Activated CD4-positive, alpha-beta memory T cell treated with anti-CD3 and anti-CD28 coated beads, Interleukin-2, amount 10 ng/mL, durations not matched to agents 7 days and 5 days (primary cell): ENCODE results near the gene CFLAR. TPM values are rescaled to one million over a fixed set of nuclear protein-coding genes. Genes with fewer than 3 reads are reported as not detected.

Experiments used
- CTCF ChIA-PET: fragments of 350-600 bp; sonication (Branson Sonifier 250); formaldehyde crosslinking; loops from one replicate; lab custom pipeline; 2021; ENCODE audit warnings: antibody characterized with exemption, inconsistent platforms; lab: Charles Lee
- POLR2A ChIA-PET: fragments of 350-600 bp; sonication (Branson Sonifier 250); formaldehyde crosslinking; loops from one replicate; lab custom pipeline; 2021; ENCODE audit warnings: antibody characterized with exemption; lab: Charles Lee
- DNase-seq: peaks from one replicate; pipeline ENCODE4 v3.0.0-alpha.2; 2020
- H3K27ac Mint-ChIP-seq: one replicate; pipeline ENCODE4 v1.8.0; 2021; ENCODE audit warnings: mild to moderate bottlenecking, mixed read lengths
- H3K27me3 Mint-ChIP-seq: one replicate; pipeline ENCODE4 v1.8.0; 2021; ENCODE audit warnings: mixed read lengths
- H3K36me3 Mint-ChIP-seq: one replicate; pipeline ENCODE4 v1.8.0; 2021; ENCODE audit warnings: low read depth, mixed read lengths
- H3K4me1 Mint-ChIP-seq: one replicate; pipeline ENCODE4 v1.8.0; 2021; ENCODE audit warnings: mixed read lengths
- H3K4me3 Mint-ChIP-seq: one replicate; pipeline ENCODE4 v1.8.0; 2021; ENCODE audit warnings: mild to moderate bottlenecking, mixed read lengths
- H3K9me3 Mint-ChIP-seq: one replicate; pipeline ENCODE4 v1.8.0; 2021; ENCODE audit warnings: mixed read lengths
- total RNA-seq, 2 experiments: library from RNA; stranded (reverse); gene quantifications; one replicate each; pipeline ENCODE4 v1.2.3, GENCODE V29; 2021

Gene CFLAR
- 100 to 1,000 TPM; 192 to 196 TPM for total RNA-seq

DNA sequence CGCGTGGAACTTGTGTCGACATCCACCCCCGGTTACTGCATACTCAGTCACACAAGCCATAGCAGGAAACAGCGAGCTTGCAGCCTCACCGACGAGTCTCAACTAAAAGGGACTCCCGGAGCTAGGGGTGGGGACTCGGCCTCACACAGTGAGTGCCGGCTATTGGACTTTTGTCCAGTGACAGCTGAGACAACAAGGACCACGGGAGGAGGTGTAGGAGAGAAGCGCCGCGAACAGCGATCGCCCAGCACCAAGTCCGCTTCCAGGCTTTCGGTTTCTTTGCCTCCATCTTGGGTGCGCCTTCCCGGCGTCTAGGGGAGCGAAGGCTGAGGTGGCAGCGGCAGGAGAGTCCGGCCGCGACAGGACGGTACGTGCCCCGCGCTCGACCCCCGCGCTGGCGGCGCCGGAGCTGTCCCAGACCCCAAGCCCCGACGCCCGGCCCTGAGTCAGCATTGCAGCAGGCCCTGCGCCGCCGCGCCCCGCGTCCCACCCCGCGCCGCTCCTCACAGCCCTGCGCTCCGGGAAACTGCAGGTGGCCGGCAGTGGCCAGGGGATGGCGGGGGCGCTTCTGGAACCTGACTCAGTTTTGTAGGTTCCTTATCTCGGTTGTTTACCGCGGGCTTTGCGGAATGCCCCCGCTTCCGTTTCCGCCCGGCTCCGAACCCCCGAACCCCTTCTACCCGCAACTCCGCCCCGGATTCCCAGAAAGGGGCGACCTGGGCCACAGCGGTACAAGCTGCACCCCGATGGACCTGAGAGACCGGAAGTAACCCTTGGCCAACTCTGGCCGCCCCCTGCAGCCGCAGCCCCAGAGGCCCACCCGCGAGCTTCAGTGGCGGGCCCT lies at the start of gene CFLAR:
Gene CFLAR, plus strand, starts transcription at position 50 of the 844 bp plus-strand sequence. CDS start 13,702 bp downstream, outside the sequence.
- Mint-ChIP-seq H3K4me3 (peak within 1 kb of the TSS; percentile 96), H3K27ac (peak within 1 kb of the TSS; percentile 98)

DNA sequence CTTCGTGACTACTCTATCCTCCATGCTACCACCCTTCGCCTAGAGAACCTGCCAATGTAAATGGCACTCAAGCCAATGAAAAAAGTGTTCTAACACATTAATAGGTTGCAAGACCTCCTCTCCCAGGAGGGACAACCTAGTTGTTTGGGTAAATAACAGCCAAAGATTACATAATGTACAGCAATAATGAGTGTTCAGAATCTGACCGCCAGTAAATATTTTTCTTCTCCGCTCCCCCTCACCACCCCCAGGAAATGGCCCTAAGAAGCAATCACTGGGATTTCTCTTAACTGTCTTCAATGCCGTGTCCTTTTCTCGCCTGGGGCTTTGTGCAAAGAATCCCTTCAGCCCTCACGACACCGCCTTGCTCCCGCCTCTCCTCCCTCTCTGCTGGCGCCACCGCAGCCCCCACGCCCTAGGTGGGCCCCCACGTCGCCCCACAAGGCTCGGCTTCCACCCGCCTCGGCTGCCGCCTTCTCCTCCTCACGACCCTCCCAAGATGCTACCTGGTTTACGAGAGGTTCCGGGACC lies 45.0 kb upstream of the CFLAR start:
- ChIA-PET CTCF (interaction anchor here (0.8 to 6.5 kb wide), 16 partner anchors 11 to 166 kb away, joined by 3 to 112 read pairs (median 4); partner anchors contain the start of genes CASP10, CFLAR and ORC2), POLR2A (interaction anchor here (0.6 to 6.1 kb wide), 13 partner anchors 47 to 207 kb away, joined by 3 to 105 read pairs (median 4); partner anchors contain the start of genes CASP10, CFLAR, NIF3L1 and ORC2)
- peak overlapping the region; percentile 88 for H3K27ac Mint-ChIP-seq
- H3K4me1 Mint-ChIP-seq: peaks cover 56% of the 10 kb centered on the region
- no peaks in the 10 kb centered on the region for H3K9me3 Mint-ChIP-seq
- H3K4me3 Mint-ChIP-seq: peak overlapping the region; percentile 96
- DNase-seq: no peak
- peaks cover 3% of the 10 kb centered on the region for H3K36me3 Mint-ChIP-seq
- no peaks in the 10 kb centered on the region for H3K27me3 Mint-ChIP-seq

More for the DNA sequence above, at the start of gene CFLAR:
- CTCF ChIA-PET: interaction anchor here (0.9 to 6.3 kb wide), 14 partner anchors 14 to 227 kb away, joined by 3 to 75 read pairs (median 7); partner anchors contain the start of genes CASP10, CASP8, HYCC2 and NDUFB3
- DNase-seq: peak; percentile 92
- POLR2A ChIA-PET: interaction anchor here (0.6 to 7.8 kb wide), 34 partner anchors 9 to 664 kb away, joined by 3 to 105 read pairs (median 5); partner anchors contain the start of genes ALS2, CASP10, CASP8 and CLK1
- H3K36me3 Mint-ChIP-seq: peaks cover 43% of the 10 kb centered on the region
- H3K4me1 Mint-ChIP-seq: peaks cover 38% of the 10 kb centered on the region
- no peaks in the 10 kb centered on the region for H3K27me3 Mint-ChIP-seq
- peaks cover 2% of the 10 kb centered on the region for H3K9me3 Mint-ChIP-seq

DNA sequence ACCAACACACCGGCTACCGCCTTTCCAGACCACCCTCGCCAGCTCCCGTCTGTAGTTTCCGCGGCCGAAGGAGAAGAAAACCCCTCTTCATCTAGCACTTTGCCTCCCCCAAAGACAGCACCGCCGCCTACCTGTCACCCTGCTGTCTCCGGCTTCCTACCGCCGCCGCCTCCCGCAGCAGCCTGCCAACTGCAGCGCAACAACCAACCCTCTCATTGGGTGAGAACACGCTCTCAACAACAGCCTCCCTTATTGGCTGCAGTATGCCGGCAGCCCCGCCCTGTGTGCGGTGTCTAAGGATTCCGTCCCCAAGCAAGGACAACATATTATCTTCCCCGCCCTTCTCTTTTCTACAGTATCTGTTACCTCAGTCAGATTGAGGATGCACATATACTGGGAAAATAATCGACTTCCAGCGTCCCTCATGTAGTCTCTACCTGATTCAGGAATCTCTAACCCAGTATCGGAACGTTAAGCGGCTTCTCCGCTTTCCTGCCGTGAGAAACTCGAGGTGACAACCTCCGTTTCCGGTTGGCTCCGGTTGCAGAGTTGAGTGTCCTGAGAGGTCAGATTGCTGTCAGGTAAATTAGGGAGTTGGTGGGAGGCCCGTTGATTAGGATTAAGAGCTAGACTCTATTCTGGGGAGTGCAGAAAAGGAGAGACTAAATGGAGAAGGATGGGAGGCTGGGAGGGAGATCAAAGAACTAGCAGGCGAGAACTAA lies 44.3 kb upstream of the CFLAR start, which contains the start of the genes HYCC2 and NDUFB3:
Gene HYCC2, minus strand, starts transcription at position 193 of the 722 bp plus-strand sequence. CDS start 47,662 bp downstream, outside the sequence.
Gene NDUFB3, plus strand, starts transcription at position 523 of the 722 bp plus-strand sequence. CDS start 6,882 bp downstream, outside the sequence.
- no peaks in the 10 kb centered on the region for H3K9me3 Mint-ChIP-seq
- CTCF ChIA-PET: interaction anchor here (0.6 to 6.5 kb wide), 11 partner anchors 30 to 167 kb away, joined by 3 to 112 read pairs (median 4); partner anchors contain the start of genes CFLAR and ORC2
- peak; percentile 95 for DNase-seq
- POLR2A ChIA-PET: interaction anchor here (0.6 to 6.1 kb wide), 23 partner anchors 9 to 359 kb away, joined by 3 to 105 read pairs (median 4); partner anchors contain the start of genes CASP10, CFLAR, CLK1 and NIF3L1
- H3K4me3 Mint-ChIP-seq: peak within 1 kb of the TSS; percentile 96
- H3K27me3 Mint-ChIP-seq: no peaks in the 10 kb centered on the region
- H3K27ac Mint-ChIP-seq: peak within 1 kb of the TSS; percentile 88
- H3K36me3 Mint-ChIP-seq: peaks cover 3% of the 10 kb centered on the region
- H3K4me1 Mint-ChIP-seq: peaks cover 57% of the 10 kb centered on the region

DNA sequence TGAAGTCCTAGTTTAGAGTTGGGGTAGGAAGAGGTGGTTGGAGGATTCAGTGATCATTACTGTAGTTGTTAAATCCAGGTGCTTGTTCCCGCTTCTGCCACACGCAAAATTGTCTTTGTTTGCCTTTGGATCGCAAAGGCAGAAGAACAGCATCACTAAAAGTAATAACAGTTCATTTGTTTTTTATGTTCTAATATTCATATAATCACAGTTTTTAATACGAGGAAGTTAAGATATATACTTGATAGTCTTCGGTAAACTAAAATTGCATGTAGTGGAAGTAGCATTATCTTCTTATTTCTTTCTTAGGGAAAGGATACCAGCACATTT lies 43.8 kb upstream of the CFLAR start:
- Mint-ChIP-seq H3K4me1 (peaks cover 53% of the 10 kb centered on the region), H3K36me3 (peaks cover 3% of the 10 kb centered on the region), H3K9me3 (no peaks in the 10 kb centered on the region), H3K4me3 (peak overlapping the region; percentile 96), H3K27ac (peak overlapping the region; percentile 88), H3K27me3 (no peaks in the 10 kb centered on the region)
- POLR2A ChIA-PET: interaction anchor here (0.6 to 6.1 kb wide), 16 partner anchors 8 to 359 kb away, joined by 3 to 105 read pairs (median 4); partner anchors contain the start of genes CFLAR, CLK1 and ORC2
- CTCF ChIA-PET: interaction anchor here (0.6 to 5.4 kb wide), 5 partner anchors 30 to 160 kb away, joined by 3 to 47 read pairs (median 3); partner anchors contain the start of gene CFLAR
- DNase-seq: no peak

DNA sequence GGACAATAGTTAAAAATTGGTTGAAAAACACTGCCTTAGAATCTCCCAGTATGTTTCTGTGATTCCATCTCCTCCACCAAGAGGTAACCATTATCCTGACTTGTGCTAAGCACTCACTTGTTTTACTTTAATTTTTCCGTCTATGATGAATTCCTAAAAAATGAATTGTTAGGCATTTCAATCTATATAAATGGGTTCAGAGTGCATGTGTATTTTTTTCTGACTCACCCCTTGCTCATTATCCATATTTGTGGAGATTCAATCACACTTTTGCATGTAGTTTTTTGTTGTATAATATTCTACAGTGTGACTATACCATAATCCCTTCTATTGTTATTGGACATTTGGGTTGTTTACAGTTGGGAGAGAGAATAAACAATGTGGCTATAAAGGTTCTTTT lies 42.9 kb upstream of the CFLAR start:
- no peaks in the 10 kb centered on the region for H3K9me3 Mint-ChIP-seq
- no peak for DNase-seq
- H3K27me3 Mint-ChIP-seq: no peaks in the 10 kb centered on the region
- peaks cover 50% of the 10 kb centered on the region for H3K4me1 Mint-ChIP-seq
- peaks cover 3% of the 10 kb centered on the region for H3K36me3 Mint-ChIP-seq
- ChIA-PET CTCF (interaction anchor here (0.9 to 5.4 kb wide), 4 partner anchors 43 to 159 kb away, joined by 3 to 47 read pairs (median 4); partner anchors contain the start of gene CFLAR), POLR2A (interaction anchor here (0.9 to 6.1 kb wide), 9 partner anchors 38 to 360 kb away, joined by 3 to 105 read pairs (median 4); partner anchors contain the start of genes CFLAR, CLK1 and ORC2)
- peak overlapping the region; percentile 55 for H3K4me3 Mint-ChIP-seq
- H3K27ac Mint-ChIP-seq: peak overlapping the region; percentile 9

DNA sequence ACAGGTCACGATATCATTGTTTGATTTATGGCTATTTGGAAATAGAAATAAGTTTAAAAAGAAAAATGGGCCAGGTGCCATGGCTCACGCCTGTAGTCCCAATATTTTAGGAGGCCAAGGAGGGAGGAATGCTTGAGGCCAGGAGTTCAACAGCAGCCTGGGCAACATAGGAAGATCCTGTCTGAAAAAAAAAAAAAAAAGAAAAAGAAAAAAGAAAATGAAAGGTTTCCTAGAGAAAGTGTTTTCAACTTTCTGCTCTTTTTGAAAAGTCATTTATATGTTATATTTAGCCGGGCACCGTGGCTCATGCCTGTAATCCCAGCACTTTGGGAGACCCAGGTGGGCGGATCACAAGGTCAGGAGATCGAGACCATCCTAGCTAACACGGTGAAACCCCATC lies 41.0 kb upstream of the CFLAR start:
- no peak for DNase-seq
- Mint-ChIP-seq H3K36me3 (peaks cover 14% of the 10 kb centered on the region), H3K4me1 (peaks cover 36% of the 10 kb centered on the region), H3K9me3 (no peaks in the 10 kb centered on the region), H3K27ac (no peak overlapping the region), H3K27me3 (no peaks in the 10 kb centered on the region), H3K4me3 (no peak overlapping the region)
- ChIA-PET CTCF (interaction anchor here (0.7 to 1.5 kb wide), 3 partner anchors 10 to 172 kb away, joined by 3 to 4 read pairs (median 3); no protein-coding TSS in a partner anchor), POLR2A (interaction anchor here (0.8 to 1.5 kb wide), 3 partner anchors 41 to 211 kb away, joined by 3 to 4 read pairs (median 3); partner anchors contain the start of genes CASP10, CFLAR and CLK1)

DNA sequence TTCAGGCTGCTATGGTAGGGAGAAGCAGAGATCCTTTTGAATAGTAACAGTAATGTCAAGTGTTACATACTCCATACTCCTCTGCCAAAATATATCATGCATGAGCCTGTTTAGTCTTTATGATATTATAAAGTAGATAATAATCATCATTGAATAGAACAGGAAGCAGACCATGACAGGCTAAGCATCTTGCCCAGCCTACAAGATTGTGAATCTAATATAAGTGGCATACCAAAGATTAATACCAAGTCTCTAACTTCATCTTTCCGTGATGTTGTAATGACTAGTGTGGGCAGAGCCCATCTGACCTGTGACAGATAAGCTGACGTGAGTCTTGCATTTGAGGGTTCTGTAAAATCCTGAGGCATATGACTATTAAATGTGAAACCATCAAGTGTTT lies 31.1 kb upstream of the CFLAR start:
- DNase-seq: no peak
- CTCF ChIA-PET: no interaction called here
- POLR2A ChIA-PET: no interaction called here
- Mint-ChIP-seq H3K4me3 (no peak overlapping the region), H3K9me3 (no peaks in the 10 kb centered on the region), H3K36me3 (peaks cover 35% of the 10 kb centered on the region), H3K27ac (no peak overlapping the region), H3K27me3 (no peaks in the 10 kb centered on the region), H3K4me1 (peaks cover 1% of the 10 kb centered on the region)

DNA sequence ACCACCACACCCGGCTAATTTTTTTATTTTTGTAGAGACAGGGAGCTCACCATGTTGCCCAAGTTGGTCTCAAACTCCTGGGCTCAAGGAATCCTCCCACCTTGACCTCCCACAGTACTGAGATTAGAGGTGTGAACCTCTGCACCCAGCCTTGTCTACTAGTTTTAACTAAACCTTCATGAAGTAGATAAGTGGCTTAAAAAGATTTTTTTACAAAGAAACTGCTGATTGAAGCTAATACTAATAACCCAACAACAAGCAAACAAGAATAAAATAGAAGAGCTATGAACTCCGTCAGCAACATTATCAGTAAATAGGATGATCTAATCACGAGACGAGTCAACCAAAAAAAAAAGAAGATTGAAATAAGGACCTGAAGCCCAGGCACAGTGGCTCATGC lies 25.4 kb upstream of the CFLAR start:
- POLR2A ChIA-PET: interaction anchor here (0.9 kb wide), 1 partner anchor 28 kb away, joined by 3 read pairs; no protein-coding TSS in a partner anchor
- H3K36me3 Mint-ChIP-seq: peaks cover 26% of the 10 kb centered on the region
- no peaks in the 10 kb centered on the region for H3K9me3 Mint-ChIP-seq
- H3K27ac Mint-ChIP-seq: no peak overlapping the region
- peaks cover 2% of the 10 kb centered on the region for H3K4me1 Mint-ChIP-seq
- no peaks in the 10 kb centered on the region for H3K27me3 Mint-ChIP-seq
- no peak overlapping the region for H3K4me3 Mint-ChIP-seq
- CTCF ChIA-PET: no interaction called here
- DNase-seq: no peak

DNA sequence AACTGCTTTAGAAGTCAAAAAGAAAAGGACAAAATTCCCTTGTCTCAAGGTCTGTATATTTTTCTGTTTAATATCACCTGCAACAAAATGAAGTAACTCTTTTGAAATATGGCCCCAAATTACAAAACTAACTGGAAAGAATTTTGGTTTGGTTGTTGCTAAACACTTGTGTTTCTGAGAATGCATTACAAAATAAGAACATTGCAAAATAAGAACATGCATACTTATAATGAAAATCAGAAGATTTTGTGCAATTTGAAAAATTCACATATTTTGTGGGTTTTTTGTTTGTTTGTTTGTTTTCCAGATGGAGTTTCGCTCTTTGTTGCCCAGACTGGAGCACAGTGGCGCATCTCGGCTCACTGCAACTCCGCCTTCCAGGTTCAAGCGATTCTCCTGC lies 22.4 kb upstream of the CFLAR start:
- no peaks in the 10 kb centered on the region for H3K9me3 Mint-ChIP-seq
- CTCF ChIA-PET: no interaction called here
- no peaks in the 10 kb centered on the region for H3K27me3 Mint-ChIP-seq
- H3K4me1 Mint-ChIP-seq: peaks cover 2% of the 10 kb centered on the region
- H3K4me3 Mint-ChIP-seq: no peak overlapping the region
- H3K36me3 Mint-ChIP-seq: peaks cover 7% of the 10 kb centered on the region
- DNase-seq: no peak
- POLR2A ChIA-PET: no interaction called here
- H3K27ac Mint-ChIP-seq: no peak overlapping the region

DNA sequence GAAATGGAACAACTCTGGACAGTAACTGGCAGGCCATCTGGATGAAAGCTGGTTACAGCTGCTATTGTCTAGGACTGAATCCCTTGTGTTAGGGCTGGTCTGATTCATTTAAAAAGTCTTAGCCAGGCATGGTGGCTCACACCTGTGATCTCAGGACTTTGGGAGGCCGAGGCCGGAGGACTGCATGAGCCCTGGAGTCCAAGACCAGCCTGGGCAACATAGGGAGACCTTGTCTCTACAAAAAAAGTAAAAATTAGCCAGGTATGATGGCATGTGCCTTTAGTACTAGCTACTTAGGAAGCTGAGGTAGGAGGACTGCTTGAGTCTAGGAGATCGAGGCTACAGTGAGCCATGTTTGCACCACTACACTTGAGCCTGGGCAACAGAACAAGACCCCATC lies 15.5 kb upstream of the CFLAR start:
- no peak for DNase-seq
- no peaks in the 10 kb centered on the region for H3K9me3 Mint-ChIP-seq
- no peak overlapping the region for H3K27ac Mint-ChIP-seq
- ChIA-PET CTCF (no interaction called here), POLR2A (no interaction called here)
- H3K4me1 Mint-ChIP-seq: no peaks in the 10 kb centered on the region
- H3K36me3 Mint-ChIP-seq: no peaks in the 10 kb centered on the region
- H3K4me3 Mint-ChIP-seq: no peak overlapping the region
- H3K27me3 Mint-ChIP-seq: no peaks in the 10 kb centered on the region

DNA sequence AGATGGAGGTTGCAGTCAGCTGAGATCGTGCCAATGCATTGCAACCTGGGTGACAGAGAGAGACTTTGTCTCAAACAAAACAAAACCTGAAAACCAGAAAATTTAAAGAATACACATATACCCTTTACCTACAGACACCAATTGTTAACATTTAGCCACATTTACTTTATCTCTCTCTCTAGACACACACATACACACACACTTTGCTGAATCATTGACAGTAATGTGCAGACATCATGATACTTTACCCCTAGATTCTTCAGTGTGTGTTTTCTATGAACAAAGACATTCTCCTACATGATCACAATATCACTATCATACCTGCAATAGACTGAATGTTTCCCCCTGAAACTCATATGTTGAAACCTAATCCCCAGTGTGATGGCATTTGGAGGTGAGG lies 10.2 kb upstream of the CFLAR start:
- no peaks in the 10 kb centered on the region for H3K36me3 Mint-ChIP-seq
- ChIA-PET CTCF (interaction anchor here (1.0 kb wide), 1 partner anchor 13 kb away, joined by 3 read pairs; no protein-coding TSS in a partner anchor), POLR2A (interaction anchor here (1.5 kb wide), 1 partner anchor 13 kb away, joined by 4 read pairs; no protein-coding TSS in a partner anchor)
- H3K27me3 Mint-ChIP-seq: peaks cover 4% of the 10 kb centered on the region
- H3K9me3 Mint-ChIP-seq: no peaks in the 10 kb centered on the region
- no peak overlapping the region for H3K27ac Mint-ChIP-seq
- no peak for DNase-seq
- no peak overlapping the region for H3K4me3 Mint-ChIP-seq
- H3K4me1 Mint-ChIP-seq: no peaks in the 10 kb centered on the region
